GM18511 (cell line): ENCODE measurements around the gene DMBT1.

Experiments
- ATAC-seq: cut with Tn5 transposase; IDR thresholded peaks from one replicate; pipeline ENCODE4 v1.9.1; 2021; ENCODE audit warnings: mild to moderate bottlenecking, moderate library complexity; ENCODE audit not compliant: unreplicated experiment

The DMBT1 gene

DNA sequence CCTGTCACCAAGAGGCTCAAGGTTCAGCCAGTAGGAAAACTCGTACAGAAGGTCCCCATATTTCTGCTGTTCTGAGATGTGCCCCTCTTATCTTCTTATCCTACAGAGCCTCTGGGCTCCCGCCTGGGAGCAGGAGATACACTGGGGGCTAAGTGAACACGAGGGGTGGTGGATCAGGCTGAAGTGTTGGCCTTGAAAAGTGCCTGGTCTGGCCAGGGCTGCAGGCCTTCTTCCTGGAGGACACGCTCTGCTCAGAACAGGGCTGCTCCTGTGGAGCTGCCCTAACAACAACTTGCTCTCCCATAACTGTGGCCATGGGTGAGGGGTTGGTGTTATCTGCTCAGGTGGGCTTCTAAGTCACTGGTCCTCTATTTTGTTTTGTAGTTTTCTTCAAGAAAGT lies 105.4 kb downstream of the DMBT1 start:
- no peak for ATAC-seq

DNA sequence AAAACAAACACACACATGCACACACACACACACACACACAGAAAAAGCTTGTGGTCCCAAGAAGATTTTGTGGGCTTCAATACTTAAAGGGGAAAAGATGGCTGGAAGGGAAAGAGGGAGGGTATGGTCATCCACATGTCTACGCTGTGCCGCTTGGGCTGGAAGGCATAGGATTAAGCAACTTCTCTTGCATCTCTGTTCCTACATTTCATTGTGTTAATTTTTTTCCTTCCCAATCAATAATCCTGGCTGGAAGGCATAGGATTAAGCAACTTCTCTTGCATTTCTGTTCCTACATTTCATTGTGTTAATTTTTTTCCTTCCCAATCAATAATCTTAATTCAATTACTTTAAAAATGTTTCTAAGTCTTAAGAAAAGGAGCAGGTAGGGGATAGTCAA lies 108.5 kb downstream of the DMBT1 start:
- ATAC-seq, result no peak

DNA sequence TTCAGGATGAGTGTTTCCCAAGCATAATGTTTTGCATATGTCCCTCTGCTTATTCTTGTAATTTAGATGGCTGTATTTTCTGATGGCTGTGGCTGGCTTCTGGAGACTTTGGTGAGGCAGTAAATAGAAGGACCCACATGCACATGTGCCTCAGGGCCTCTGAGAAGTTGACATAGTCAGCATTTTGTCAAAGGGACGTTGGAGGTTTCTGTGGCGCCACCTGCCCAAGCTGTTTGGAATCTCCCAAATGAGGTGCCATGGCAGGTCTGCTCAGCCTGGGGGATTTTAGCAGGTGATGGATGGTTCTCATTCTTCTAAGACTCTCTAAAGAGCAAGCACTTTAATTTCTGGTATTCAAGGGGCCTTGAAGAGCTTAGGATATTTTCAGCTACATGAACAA lies 109.3 kb downstream of the DMBT1 start:
- no peak for ATAC-seq

- no peak for ATAC-seq
These were observed 110.8 kb downstream of the DMBT1 start for GRCh38 chr10:122671355-122671754.

GRCh38 chr10:122672655-122673054 lies 112.1 kb downstream of the DMBT1 start:
- no peak for ATAC-seq

DNA sequence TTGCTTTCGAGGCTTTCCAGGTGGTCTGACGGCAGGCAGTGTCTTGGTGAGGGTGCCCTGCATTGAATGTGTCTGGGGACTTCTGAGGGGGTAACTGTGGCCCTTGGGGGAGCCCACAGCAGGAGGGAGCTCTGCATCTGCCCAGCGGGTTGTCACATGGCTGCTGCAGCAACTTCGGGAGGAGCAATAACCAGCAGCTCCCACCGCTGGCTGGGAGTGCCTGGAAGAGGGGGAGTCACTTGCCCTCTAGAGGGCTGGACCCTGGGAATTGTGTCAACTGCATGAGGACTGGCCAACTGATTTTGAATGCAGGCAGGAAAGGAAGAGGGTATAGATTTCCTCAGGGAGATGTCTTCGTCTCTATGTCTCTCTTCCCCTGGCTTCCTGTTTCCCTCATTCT lies 112.7 kb downstream of the DMBT1 start:
- ATAC-seq, result no peak

DNA sequence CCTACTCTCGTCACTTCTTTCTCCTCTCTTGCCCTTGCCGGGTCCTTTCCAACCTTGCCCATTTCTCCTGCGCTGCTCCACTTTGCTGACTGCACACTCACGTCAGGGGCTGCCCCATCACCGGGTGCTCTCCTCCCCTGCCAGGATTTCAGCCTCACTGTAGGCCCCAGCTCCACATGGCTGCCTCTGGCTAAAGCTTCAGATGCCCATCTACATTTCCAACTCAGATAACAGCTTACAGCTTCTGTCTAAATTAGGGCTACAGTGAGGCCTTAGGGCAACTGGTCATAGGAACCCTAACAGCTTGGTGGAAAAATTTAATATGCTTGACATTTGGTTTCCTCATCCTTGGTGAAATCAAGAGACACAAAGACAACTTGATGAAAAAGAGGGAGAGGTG lies 113.2 kb downstream of the DMBT1 start:
- no peak for ATAC-seq

- ATAC-seq, result no peak
These were observed 114.2 kb downstream of the DMBT1 start for GRCh38 chr10:122674781-122675180.

- no peak for ATAC-seq
These were observed 114.7 kb downstream of the DMBT1 start for GRCh38 chr10:122675278-122675677.

DNA sequence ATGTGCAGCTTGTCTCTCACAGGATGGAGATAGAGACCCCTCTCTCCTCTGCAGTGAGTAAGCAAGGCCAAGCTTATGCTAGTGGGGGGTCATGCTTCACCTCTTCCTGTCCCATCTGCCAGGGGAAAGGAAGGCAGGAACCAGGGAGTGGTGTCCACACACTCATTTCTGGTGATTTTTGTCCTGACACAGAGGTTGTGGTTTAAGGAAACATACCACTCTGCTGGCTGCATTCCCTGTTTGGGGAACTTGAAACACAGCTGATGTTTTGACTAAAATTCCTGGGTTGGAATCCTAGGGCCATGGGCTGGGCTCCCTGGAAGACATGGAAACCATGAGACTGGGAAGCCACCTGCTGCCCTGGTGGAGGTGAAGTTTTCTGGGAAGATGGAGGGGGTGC lies 117.7 kb downstream of the DMBT1 start:
- ATAC-seq, result no peak

DNA sequence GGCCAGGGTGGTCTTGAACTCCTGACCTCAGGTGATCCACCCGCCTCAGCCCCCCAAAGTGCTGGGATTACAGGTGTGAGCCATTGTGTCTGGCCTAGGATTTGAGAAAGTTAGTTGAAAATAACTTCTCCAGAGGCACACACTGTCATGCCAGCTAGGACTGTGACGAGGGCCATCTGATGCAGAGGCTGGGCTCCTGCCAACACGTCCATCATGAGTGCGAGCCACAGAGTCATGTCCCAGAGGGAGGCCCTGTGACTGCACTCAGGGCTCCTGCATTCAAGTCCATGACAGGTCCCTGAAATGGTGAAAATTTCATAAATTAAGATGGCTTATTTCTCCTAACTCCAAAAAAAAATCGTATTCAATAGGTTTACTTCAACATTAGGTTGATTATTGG lies 122.0 kb downstream of the DMBT1 start:
- no peak for ATAC-seq

- ATAC-seq, result no peak
These were observed 127.9 kb downstream of the DMBT1 start for GRCh38 chr10:122688293-122688989.

DNA sequence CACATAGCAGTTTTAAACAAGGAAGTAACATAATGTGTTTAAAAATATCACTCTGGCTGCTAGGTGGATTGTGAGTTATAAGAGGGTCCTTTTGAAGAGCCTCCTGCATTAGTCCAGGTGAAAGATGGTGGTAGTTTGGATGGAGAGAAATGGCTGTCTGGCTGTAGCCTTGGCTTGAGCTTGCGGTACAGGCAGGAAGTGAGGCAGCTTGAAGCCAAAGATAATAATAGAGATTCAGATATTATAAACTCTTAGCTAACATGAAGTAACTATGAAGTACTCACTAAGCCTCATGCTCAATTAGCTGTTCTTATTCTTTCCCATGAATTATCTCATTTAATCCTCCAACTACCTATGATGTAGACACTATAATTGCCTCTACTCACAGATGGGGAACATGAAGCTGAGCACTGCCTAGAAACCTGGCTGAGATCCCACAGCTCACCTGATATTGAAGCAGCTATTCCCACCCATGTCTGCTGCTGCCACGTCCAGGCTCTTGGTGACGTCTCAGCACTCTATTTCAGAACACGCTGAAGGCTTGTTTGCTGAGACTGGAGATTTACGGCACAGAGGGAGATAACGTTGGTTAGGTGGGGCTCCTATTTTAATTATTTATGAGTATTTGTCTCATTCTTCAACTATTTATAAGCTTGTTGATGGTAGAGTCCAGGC lies 128.7 kb downstream of the DMBT1 start:
- ATAC-seq, result no peak

DNA sequence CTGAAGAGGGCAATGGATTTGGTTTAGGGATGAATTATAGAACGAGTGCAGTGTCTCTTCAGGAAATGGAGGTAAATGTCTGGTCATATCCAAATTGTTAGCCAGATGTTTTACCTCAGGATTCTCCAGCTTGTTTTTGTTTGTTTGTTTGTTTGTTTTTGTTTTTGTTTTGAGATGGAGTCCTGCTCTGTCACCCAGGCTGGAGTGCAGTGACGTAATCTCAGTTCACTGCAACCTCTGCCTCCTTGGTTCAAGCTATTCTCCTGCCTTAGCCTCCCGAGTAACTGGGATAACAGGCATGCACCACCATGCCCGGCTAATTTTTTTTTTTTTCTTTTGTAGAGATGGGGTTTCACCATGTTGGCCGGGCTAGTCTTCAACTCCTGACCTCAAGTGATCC lies 132.2 kb downstream of the DMBT1 start:
- ATAC-seq, result no peak
